ENCODE data around the gene PIK3R1. TPM values are rescaled to one million over a fixed set of nuclear protein-coding genes. Genes with fewer than 3 reads are reported as not detected.

Gene PIK3R1
- total RNA-seq, 1 donor from 2014 or later, result 89.3 TPM

DNA sequence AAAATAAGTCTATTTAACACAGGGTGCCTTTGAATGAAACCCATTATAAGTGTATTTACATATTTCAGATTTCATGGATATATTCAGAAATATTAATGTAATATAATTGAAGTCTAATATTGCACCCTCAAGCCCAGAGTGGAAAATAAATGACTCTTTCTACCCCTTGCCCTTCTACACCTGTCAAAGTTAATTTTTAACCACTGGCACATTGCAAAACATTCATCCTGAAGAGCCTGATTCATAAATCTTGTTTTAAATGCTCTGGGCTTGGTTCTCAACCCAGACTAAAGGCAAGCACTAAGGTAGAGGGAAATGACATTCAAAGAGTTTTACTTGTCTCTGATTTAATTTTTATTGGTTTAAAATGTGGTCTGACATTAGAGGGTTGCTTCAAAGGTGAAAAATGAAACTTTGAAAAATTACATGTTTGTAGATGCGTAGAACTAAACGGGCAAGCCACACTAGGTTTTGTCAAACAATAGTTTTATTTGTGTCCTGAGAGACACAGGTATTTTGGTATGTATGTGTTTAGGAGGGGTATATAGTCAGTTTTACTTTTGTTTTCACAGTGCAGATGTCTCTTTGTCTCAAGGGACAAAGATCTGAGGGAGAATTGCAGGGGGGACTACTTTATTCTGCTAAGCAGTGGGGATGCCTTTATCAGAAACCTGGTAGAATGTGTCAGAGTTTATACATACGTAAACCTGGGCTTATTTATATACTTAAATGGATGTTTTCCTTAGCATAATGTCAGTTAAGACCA, 69.7 kb downstream of the PIK3R1 start:
- H3K27me3 ChIP-seq, result no peaks in the 10 kb centered on the region
- DNase-seq (ENCODE audit: low spot score in 2 of 2), result no peak
- H3K4me3 ChIP-seq, result no peak overlapping the region
- no peaks in the 10 kb centered on the region for H3K9me3 ChIP-seq
- H3K36me3 ChIP-seq, result peaks cover 17 to 44% of the 10 kb centered on the region in 2 donors
- TF ChIP-seq, protein P1, sequence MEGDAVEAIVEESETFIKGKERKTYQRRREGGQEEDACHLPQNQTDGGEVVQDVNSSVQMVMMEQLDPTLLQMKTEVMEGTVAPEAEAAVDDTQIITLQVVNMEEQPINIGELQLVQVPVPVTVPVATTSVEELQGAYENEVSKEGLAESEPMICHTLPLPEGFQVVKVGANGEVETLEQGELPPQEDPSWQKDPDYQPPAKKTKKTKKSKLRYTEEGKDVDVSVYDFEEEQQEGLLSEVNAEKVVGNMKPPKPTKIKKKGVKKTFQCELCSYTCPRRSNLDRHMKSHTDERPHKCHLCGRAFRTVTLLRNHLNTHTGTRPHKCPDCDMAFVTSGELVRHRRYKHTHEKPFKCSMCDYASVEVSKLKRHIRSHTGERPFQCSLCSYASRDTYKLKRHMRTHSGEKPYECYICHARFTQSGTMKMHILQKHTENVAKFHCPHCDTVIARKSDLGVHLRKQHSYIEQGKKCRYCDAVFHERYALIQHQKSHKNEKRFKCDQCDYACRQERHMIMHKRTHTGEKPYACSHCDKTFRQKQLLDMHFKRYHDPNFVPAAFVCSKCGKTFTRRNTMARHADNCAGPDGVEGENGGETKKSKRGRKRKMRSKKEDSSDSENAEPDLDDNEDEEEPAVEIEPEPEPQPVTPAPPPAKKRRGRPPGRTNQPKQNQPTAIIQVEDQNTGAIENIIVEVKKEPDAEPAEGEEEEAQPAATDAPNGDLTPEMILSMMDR (IDR thresholded peaks at IDR 0.05), result no peak
- peaks cover 9 to 37% of the 10 kb centered on the region in 2 donors for H3K4me1 ChIP-seq
- intact Hi-C loops (cut with DNase I), result loop anchor here (5.0 kb wide), 2 partner anchors 92 to 147 kb away; no protein-coding TSS in a partner anchor
- H3K27ac ChIP-seq, result peak overlapping the region in 1 of 2 donors; percentile 91

DNA sequence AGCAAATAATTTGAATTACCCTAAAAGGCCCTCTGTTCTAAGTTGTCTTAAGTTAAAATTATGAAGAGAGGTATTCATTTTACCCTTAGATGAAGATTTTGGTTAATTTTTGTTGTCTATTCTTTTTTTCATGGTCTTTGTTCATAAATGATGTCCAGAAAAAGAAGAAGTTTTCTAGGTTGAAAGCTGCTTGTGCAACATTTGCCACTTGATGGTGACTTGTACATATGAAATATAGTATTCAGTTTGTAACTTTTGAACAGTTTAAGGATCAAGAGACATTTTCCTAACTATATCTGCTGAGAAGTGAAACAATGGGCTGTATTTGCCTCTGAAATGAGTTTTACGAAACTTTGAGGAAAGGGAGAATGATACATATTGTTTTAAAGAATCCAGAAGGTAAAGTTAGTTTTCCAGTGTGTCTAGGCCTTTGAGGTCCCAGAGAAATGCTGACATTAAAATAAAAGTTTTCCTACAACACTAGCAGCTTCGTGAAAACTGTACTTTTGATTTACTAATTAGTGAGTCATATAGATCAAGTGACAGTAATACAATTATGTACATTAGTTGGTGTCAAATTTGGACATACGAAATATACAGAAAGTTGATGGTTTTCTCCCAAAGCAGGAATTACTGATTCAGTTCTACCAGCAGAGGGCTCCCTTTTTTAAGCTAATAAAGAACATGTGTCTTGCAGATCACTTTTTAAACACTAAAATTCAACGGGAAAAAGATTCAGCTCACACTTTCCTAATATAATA, 70.5 kb downstream of the PIK3R1 start:
- intact Hi-C loops (cut with DNase I), result loop anchor here (1.0 to 5.0 kb wide), 4 partner anchors 91 to 677 kb away; no protein-coding TSS in a partner anchor
- Histone ChIP-seq H3K36me3 (peaks cover 9 to 36% of the 10 kb centered on the region in 2 donors), H3K9me3 (no peaks in the 10 kb centered on the region), H3K4me3 (no peak overlapping the region), H3K4me1 (peaks cover 9 to 43% of the 10 kb centered on the region in 2 donors), H3K27me3 (no peaks in the 10 kb centered on the region), H3K27ac (peak overlapping the region in 1 of 2 donors; percentile 91)
- TF ChIP-seq, protein P1 (IDR thresholded peaks at IDR 0.05), result peak; percentile 61 to 70 (median 66)
- no peak for DNase-seq (ENCODE audit: low spot score in 2 of 2)

GRCh38 chr5:68286612-68286912, 71.0 kb downstream of the PIK3R1 start:
- TF ChIP-seq, protein P1 (IDR thresholded peaks at IDR 0.05), result no peak
- peaks cover 9 to 43% of the 10 kb centered on the region in 2 donors for H3K4me1 ChIP-seq
- peak overlapping the region in 1 of 2 donors; percentile 91 for H3K27ac ChIP-seq
- intact Hi-C loops (cut with DNase I), result loop anchor here (1.0 to 5.0 kb wide), 4 partner anchors 91 to 677 kb away; no protein-coding TSS in a partner anchor
- peaks cover 7 to 31% of the 10 kb centered on the region in 2 donors for H3K36me3 ChIP-seq
- no peaks in the 10 kb centered on the region for H3K9me3 ChIP-seq
- H3K4me3 ChIP-seq, result no peak overlapping the region
- DNase-seq (ENCODE audit: low spot score in 2 of 2), result no peak
- H3K27me3 ChIP-seq, result no peaks in the 10 kb centered on the region

DNA sequence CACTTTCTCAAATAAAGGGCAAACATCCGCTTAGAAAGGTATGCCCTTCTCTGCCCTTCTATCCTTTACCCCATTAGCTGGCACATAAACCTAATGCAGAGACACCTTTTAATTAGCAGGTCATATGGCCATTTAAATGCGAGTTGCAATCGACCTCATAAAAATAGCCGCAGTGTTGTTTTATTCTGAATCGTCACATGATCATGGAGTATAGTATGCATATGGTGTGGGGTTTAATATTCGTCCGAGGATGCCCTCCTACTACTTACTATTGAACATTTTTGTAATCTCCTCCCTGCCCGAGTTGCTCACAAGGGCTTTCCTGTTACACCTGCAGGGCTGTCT, 72.0 kb downstream of the PIK3R1 start:
- Histone ChIP-seq H3K9me3 (no peaks in the 10 kb centered on the region), H3K4me1 (peaks cover 13 to 52% of the 10 kb centered on the region in 2 donors), H3K27ac (peak overlapping the region; percentile 90 to 91), H3K36me3 (peaks cover 0 to 22% of the 10 kb centered on the region in 2 donors), H3K4me3 (peak overlapping the region; percentile 63 to 75), H3K27me3 (no peaks in the 10 kb centered on the region)
- TF ChIP-seq, protein P1 (IDR thresholded peaks at IDR 0.05), result no peak
- intact Hi-C loops (cut with DNase I), result loop anchor here (5.0 kb wide), 2 partner anchors 90 to 145 kb away; no protein-coding TSS in a partner anchor
- DNase-seq (ENCODE audit: low spot score in 2 of 2), result no peak

DNA sequence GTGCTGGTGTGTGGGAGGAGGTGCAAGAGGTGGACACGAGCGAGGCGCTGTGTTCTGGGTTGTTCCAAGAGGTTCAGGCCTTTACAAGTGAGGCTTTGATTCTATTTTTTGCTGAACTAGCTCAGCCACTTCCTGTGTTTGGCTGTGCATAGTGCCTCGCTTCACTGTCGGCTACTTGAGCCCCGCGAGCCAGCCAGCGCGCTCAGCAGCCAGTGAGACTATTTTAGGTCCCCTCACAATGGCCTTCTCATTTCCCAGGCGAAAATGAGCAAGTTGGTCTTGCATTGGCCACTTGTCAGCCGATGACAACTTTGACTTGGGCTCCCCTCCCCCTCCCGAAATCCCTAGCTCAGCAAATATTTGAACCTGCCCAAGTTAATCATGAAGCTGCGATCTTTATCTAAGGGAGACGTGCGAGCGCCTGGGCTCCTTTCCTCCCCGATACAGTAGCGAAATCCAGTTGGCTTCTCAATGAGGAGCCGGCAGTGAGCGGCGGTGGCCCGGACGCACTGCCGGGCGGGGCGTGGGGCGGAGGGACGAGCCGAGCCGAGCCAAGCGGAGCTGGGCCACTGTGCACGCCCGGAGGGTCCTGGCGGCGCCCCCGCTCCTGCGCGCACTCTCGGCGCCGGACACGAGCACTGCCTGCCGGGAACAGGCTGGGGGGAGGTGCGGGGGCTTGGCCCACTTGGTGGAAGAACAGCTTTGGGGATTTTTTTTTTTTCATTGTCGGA, 72.6 kb downstream of the PIK3R1 start:
- H3K4me1 ChIP-seq, result peaks cover 13 to 52% of the 10 kb centered on the region in 2 donors
- DNase-seq (ENCODE audit: low spot score in 2 of 2), result peak; percentile 53 to 83
- intact Hi-C loops (cut with DNase I), result loop anchor here (2.0 to 5.0 kb wide), 3 partner anchors 55 to 144 kb away; no protein-coding TSS in a partner anchor
- peak overlapping the region; percentile 90 to 91 for H3K27ac ChIP-seq
- peaks cover 0 to 22% of the 10 kb centered on the region in 2 donors for H3K36me3 ChIP-seq
- no peaks in the 10 kb centered on the region for H3K9me3 ChIP-seq
- H3K27me3 ChIP-seq, result no peaks in the 10 kb centered on the region
- peak overlapping the region; percentile 63 to 75 for H3K4me3 ChIP-seq
- TF ChIP-seq, protein P1 (IDR thresholded peaks at IDR 0.05), result no peak

Data from ascending aorta (tissue), 2 donors.